OCI-LY3 (cell line): ENCODE results near the gene UNC45A.

Experiments
- EZH2phosphoT487 ChIP-seq: fragments of 200-600 bp; shearing (Covaris generic); IDR thresholded peaks from 2 replicates; pipeline ENCODE4 v1.6.1; 2018; ENCODE audit warnings: antibody characterized with exemption, mixed run types, low read depth
- TF ChIP-seq, protein P1 (sequence below): fragments of 200-600, 300-600 bp; sonication (generic); IDR thresholded peaks from 2 replicates; pipeline ENCODE4 v1.5.1; 2014; ENCODE audit warnings: antibody characterized with exemption, low read length, low read depth

DNA sequence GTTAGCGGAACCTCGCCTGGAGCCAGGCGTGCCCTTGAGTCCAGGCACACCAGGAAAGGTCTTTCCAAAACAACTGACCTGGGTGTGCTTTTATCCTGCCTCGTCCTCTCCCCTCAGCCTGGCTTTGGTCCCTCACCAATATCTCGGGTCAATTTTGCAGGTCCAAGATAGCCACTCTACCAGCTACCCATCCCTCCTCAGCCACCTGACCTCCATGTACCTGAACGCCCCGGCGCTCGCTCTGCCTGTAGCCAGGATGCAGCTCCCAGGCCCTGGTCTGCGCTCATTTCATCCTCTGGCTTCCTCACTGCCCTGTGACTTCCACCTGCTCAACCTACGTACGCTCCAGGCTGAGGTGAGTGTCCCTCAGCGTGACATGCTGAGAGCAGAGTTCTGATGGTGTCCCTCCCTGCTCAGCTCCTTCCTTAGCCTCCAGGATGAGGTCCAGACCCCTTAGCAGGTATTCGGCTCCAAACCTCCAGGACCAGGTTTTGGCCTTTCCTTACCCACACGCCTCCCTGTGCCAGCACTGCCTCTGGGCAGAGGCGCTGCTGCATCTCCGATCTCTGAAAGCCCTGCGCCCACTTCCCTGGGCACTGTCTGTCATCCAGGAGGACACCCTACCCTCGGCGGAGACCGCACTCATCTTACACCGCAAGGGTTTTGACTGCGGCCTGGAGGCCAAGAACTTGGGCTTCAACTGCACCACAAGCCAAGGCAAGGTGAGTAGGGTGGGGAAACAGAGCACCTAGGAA, 16.9 kb upstream of the UNC45A start:
- TF ChIP-seq, protein P1, sequence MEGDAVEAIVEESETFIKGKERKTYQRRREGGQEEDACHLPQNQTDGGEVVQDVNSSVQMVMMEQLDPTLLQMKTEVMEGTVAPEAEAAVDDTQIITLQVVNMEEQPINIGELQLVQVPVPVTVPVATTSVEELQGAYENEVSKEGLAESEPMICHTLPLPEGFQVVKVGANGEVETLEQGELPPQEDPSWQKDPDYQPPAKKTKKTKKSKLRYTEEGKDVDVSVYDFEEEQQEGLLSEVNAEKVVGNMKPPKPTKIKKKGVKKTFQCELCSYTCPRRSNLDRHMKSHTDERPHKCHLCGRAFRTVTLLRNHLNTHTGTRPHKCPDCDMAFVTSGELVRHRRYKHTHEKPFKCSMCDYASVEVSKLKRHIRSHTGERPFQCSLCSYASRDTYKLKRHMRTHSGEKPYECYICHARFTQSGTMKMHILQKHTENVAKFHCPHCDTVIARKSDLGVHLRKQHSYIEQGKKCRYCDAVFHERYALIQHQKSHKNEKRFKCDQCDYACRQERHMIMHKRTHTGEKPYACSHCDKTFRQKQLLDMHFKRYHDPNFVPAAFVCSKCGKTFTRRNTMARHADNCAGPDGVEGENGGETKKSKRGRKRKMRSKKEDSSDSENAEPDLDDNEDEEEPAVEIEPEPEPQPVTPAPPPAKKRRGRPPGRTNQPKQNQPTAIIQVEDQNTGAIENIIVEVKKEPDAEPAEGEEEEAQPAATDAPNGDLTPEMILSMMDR, result no peak
- TF ChIP-seq EZH2phosphoT487, result no peak
